ENCODE results near the gene TNFRSF1A. TPM values are rescaled to one million over a fixed set of nuclear protein-coding genes. Genes with fewer than 3 reads are reported as not detected.

The TNFRSF1A gene
- 8.1 TPM for polyA plus RNA-seq (2012; ENCODE audit: low read depth, missing spikeins)

DNA sequence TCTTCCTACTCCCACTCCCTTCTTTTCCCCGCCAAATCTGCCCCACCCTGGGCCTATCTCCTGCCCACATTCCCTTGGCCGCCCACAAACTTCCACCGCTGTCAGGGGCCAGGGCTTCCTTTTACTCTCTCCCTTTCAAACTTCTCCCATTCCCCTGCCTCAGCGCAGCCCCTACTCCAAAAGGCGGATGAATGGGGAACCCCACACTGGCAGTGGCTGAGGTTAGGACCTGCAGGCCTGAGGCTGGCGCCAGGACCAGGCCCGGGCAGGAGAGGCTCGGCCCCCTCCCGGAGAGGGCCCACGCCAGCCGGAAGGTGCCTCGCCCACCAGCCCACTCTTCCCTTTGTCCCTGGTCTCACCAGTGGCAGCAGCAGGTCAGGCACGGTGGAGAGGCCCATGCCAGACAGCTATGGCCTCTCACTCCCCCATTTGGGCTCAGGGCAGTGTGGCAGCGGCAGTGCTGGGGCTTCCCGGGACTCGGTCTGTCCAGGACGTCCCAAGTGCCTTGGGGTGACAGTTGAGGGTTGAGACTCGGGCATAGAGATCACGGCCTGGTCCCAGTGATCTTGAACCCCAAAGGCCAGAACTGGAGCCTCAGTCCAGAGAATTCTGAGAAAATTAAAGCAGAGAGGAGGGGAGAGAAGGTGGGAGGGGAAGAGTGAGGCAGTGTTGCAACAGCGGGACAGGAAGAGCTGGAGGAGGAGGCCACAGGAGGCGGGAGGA lies at the start of gene TNFRSF1A:
TSS of gene TNFRSF1A (minus strand) at position 660 of the 723 bp plus-strand sequence. CDS start at position 398, 262 bp downstream.
- no peak for TF ChIP-seq POLR2A (IDR thresholded peaks at IDR 0.05; ENCODE audit: low read depth, low read length)
- TF ChIP-seq TAF1 (IDR thresholded peaks at IDR 0.05; ENCODE audit: low read depth, low read length), result 0 out of 2 replicates have a peak, but pooled peaks have one; percentile 5
- TF ChIP-seq SPI1 (IDR thresholded peaks at IDR 0.05; ENCODE audit: low read depth, low read length), result peak; percentile 22; the same call in 1 of the 2 replicates
- 0 out of 2 replicates have a peak, but pooled peaks have one; percentile 30 for TF ChIP-seq POU2F2 (IDR thresholded peaks at IDR 0.05; ENCODE audit: low read depth, low read length)
- no peak for TF ChIP-seq PAX5 (IDR thresholded peaks at IDR 0.05; ENCODE audit: insufficient read depth, low read length, severe bottlenecking)
- DNase-seq (ENCODE audit: insufficient read length, low spot score) (no peak), FAIRE-seq (peak; percentile 76)

DNA sequence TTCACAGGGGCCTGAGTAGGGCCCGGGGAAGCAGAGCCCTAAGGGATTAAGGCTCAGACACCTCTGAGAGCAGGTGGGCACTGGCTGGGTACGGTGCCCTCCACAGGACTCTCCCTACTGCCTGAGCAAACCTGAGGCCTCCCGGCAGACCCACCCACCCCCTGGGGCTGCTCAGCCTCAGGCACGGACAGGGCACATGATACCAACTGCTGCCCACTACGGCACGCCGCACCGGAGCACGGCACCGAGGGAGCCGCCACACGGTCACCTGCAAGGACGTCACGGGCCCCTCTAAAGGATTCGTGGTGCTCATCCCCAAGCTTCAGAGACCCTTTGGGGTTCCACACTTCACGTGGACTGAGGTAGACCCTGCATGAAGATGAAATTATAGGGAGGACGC lies 49.1 kb upstream of the TNFRSF1A start:
- TF ChIP-seq SPI1 (IDR thresholded peaks at IDR 0.05; ENCODE audit: low read depth, low read length) (no peak), TAF1 (IDR thresholded peaks at IDR 0.05; ENCODE audit: low read depth, low read length) (no peak), POU2F2 (IDR thresholded peaks at IDR 0.05; ENCODE audit: low read depth, low read length) (no peak), PAX5 (IDR thresholded peaks at IDR 0.05; ENCODE audit: insufficient read depth, low read length, severe bottlenecking) (no peak), POLR2A (IDR thresholded peaks at IDR 0.05; ENCODE audit: low read depth, low read length) (no peak), POLR2AphosphoS5 (IDR thresholded peaks at IDR 0.05; ENCODE audit: low read depth, low read length) (no peak)
- DNase-seq (ENCODE audit: insufficient read length, low spot score) (no peak), FAIRE-seq (no peak)

DNA sequence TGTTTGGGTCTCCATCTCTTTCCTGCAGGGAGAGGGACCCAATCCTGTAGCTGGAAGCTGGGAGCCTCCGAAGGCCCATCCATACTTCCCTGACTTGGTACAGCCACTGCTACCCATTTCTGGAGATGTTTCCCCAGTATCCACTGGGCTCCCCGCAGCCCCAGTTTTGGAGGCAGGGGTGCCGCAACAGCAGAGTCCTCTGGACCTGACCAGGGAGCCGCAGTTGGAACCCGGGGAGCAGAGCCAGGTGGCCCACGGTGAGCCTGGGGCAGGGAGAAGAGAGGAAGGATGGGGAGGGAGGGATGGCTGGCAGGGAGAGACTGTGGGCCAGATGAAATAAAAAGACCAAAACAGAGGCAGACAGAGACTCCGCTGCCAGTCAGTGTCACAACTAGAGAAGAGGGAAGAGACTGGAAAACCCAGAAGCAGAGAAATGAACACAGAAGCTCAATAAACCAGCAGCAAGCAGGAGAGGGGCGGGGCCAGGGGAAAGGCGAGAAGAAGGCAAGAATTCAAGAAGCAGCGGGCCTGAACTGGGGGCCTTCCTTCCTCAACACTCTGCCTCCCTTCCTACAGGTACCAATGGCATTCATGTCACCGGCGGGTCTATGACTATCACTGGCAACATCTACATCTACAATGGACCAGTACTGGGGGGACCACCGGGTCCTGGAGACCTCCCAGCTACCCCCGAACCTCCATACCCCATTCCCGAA lies 48.4 kb upstream of the TNFRSF1A start:
- FAIRE-seq (no peak), DNase-seq (ENCODE audit: insufficient read length, low spot score) (no peak)
- no peak for TF ChIP-seq POLR2AphosphoS5 (IDR thresholded peaks at IDR 0.05; ENCODE audit: low read depth, low read length)
- TF ChIP-seq SPI1 (IDR thresholded peaks at IDR 0.05; ENCODE audit: low read depth, low read length), result no peak
- TF ChIP-seq POLR2A (IDR thresholded peaks at IDR 0.05; ENCODE audit: low read depth, low read length), result no peak
- TF ChIP-seq POU2F2 (IDR thresholded peaks at IDR 0.05; ENCODE audit: low read depth, low read length), result no peak

DNA sequence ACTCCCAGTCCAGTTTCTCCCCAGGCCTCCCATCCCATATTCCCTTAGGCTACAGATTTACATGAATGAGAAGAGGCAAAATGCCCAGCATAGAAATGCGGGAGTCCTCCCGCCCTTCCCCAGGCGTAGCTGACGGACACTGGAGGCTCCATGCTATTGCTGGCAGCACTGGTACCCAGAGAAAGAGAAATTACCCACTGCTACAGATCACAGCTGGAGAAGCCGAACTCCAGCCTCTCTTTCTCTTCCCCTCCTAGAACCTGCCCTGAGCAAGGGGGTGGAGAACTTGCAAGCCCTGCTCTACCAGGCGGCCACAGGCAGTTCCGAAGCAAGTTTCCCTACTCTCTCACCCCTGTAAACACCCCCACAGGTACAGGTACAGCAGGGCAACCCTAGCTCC lies 45.7 kb upstream of the TNFRSF1A start:
- TF ChIP-seq PAX5 (IDR thresholded peaks at IDR 0.05; ENCODE audit: insufficient read depth, low read length, severe bottlenecking) (no peak), POU2F2 (IDR thresholded peaks at IDR 0.05; ENCODE audit: low read depth, low read length) (no peak), SPI1 (IDR thresholded peaks at IDR 0.05; ENCODE audit: low read depth, low read length) (no peak), POLR2A (IDR thresholded peaks at IDR 0.05; ENCODE audit: low read depth, low read length) (no peak), TAF1 (IDR thresholded peaks at IDR 0.05; ENCODE audit: low read depth, low read length) (no peak), POLR2AphosphoS5 (IDR thresholded peaks at IDR 0.05; ENCODE audit: low read depth, low read length) (no peak)
- FAIRE-seq, result no peak
- DNase-seq (ENCODE audit: insufficient read length, low spot score), result no peak

GRCh38 chr12:6386491-6386890 lies 44.6 kb upstream of the TNFRSF1A start:
- DNase-seq (ENCODE audit: insufficient read length, low spot score) (no peak), FAIRE-seq (no peak)
- TF ChIP-seq SPI1 (IDR thresholded peaks at IDR 0.05; ENCODE audit: low read depth, low read length) (no peak), POLR2AphosphoS5 (IDR thresholded peaks at IDR 0.05; ENCODE audit: low read depth, low read length) (no peak), POU2F2 (IDR thresholded peaks at IDR 0.05; ENCODE audit: low read depth, low read length) (no peak), PAX5 (IDR thresholded peaks at IDR 0.05; ENCODE audit: insufficient read depth, low read length, severe bottlenecking) (no peak), POLR2A (IDR thresholded peaks at IDR 0.05; ENCODE audit: low read depth, low read length) (no peak), TAF1 (IDR thresholded peaks at IDR 0.05; ENCODE audit: low read depth, low read length) (no peak)

- TF ChIP-seq POU2F2 (IDR thresholded peaks at IDR 0.05; ENCODE audit: low read depth, low read length) (no peak), TAF1 (IDR thresholded peaks at IDR 0.05; ENCODE audit: low read depth, low read length) (no peak), PAX5 (IDR thresholded peaks at IDR 0.05; ENCODE audit: insufficient read depth, low read length, severe bottlenecking) (no peak), POLR2A (IDR thresholded peaks at IDR 0.05; ENCODE audit: low read depth, low read length) (no peak), SPI1 (IDR thresholded peaks at IDR 0.05; ENCODE audit: low read depth, low read length) (no peak), POLR2AphosphoS5 (IDR thresholded peaks at IDR 0.05; ENCODE audit: low read depth, low read length) (no peak)
- DNase-seq (ENCODE audit: insufficient read length, low spot score) (no peak), FAIRE-seq (no peak)
Observed at GRCh38 chr12:6386038-6386437, 44.2 kb upstream of the TNFRSF1A start.

DNA sequence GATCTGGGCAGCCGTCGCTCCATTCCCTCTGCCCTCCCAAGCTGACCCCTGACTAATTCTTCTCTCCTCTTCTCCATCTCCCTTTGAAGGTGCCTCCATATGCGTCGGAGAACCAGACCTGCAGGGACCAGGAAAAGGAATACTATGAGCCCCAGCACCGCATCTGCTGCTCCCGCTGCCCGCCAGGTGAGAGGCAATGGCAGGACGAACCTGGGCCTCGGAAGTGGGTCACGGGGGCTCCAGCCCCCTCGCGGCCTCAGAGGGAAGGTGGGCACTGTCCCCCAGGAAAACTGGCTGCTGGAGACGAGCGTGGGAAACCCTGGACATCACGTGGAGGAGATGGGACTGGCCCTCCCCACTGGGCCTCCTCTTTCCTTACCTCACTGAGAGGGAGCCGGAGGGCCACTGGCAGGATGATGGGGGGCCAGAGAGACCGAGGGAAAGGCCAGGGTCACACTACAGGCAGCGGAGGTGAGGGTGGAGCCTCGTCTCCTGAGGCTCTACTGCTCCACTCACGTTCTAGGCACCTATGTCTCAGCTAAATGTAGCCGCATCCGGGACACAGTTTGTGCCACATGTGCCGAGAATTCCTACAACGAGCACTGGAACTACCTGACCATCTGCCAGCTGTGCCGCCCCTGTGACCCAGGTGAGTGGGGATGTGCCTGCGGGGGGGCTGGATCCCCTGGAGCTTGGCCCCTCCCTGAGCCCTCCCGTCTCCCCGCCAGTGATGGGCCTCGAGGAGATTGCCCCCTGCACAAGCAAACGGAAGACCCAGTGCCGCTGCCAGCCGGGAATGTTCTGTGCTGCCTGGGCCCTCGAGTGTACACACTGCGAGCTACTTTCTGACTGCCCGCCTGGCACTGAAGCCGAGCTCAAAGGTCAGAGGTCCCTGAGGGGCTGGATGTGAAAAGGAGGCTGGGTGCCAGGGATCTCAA lies 42.9 kb upstream of the TNFRSF1A start:
- no peak for FAIRE-seq
- TF ChIP-seq POLR2AphosphoS5 (IDR thresholded peaks at IDR 0.05; ENCODE audit: low read depth, low read length) (no peak), SPI1 (IDR thresholded peaks at IDR 0.05; ENCODE audit: low read depth, low read length) (no peak), TAF1 (IDR thresholded peaks at IDR 0.05; ENCODE audit: low read depth, low read length) (no peak), POU2F2 (IDR thresholded peaks at IDR 0.05; ENCODE audit: low read depth, low read length) (no peak)
- DNase-seq (ENCODE audit: insufficient read length, low spot score), result no peak

DNA sequence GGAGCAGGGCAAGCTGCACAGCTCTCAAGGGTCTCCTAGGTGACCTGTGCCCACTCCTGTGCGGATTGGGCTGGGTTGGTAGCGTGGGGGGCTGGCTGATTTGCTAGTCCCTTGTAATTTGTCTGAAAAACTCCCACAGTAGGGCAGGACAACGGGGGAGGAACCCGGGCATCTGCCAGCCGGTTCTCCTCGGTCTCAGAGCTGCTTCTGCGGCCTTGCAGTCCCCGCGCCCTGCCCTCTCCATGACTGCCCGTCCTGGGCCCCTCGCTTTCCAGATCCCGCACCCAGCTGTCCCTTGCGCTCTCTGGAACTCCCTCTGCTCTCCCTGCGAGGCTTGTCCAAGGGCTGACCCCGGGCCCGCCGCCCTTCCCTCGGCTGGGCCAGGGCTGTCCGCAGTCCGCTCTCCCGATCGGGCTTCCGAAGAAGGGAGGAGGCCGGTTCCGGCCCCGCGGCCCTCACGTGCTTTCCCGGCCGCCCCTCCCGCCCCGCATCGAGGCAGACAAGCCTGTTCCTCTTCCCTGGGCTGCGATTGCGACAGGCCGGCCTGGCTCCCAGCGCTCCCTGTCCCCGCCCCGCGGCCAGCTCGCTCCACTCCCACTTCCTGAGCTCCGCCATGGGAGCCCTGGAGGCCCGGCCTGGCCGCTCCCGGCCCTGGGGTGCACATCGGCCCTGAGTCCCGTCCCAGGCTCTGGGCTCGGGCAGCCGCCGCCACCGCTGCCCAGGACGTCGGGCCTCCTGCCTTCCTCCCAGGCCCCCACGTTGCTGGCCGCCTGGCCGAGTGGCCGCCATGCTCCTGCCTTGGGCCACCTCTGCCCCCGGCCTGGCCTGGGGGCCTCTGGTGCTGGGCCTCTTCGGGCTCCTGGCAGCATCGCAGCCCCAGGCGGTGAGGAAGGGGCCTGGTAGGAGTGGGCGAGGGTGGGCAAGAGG lies 42.0 kb upstream of the TNFRSF1A start, which contains the start of gene LTBR:
TSS of gene LTBR (plus strand) at position 591 of the 927 bp plus-strand sequence. CDS start at position 788, 197 bp downstream.
- peak; percentile 16 for FAIRE-seq
- peak; percentile 55 for DNase-seq (ENCODE audit: insufficient read length, low spot score)
- TF ChIP-seq PAX5 (IDR thresholded peaks at IDR 0.05; ENCODE audit: insufficient read depth, low read length, severe bottlenecking), result no peak
- TF ChIP-seq POU2F2 (IDR thresholded peaks at IDR 0.05; ENCODE audit: low read depth, low read length), result no peak
- no peak for TF ChIP-seq SPI1 (IDR thresholded peaks at IDR 0.05; ENCODE audit: low read depth, low read length)
- no peak for TF ChIP-seq POLR2A (IDR thresholded peaks at IDR 0.05; ENCODE audit: low read depth, low read length)
- no peak for TF ChIP-seq POLR2AphosphoS5 (IDR thresholded peaks at IDR 0.05; ENCODE audit: low read depth, low read length)
- TF ChIP-seq TAF1 (IDR thresholded peaks at IDR 0.05; ENCODE audit: low read depth, low read length), result no peak

Data from GM12891 (cell line).